Ishikawa (cell line): ENCODE data around the gene ATP8A2.

Experiments
- CEBPB ChIP-seq: IDR thresholded peaks from 2 replicates; pipeline ENCODE4 v1.6.1; 2012
- CREB1 ChIP-seq: IDR thresholded peaks from 2 replicates; pipeline ENCODE4 v1.6.1; 2012; ENCODE audit warnings: low read depth
- EGR1 ChIP-seq: IDR thresholded peaks from 2 replicates; pipeline ENCODE4 v1.6.1; 2012
- EP300 ChIP-seq: IDR thresholded peaks from 2 replicates; pipeline ENCODE4 v1.6.1; 2012; ENCODE audit warnings: borderline replicate concordance
- FOXM1 ChIP-seq: IDR thresholded peaks from 2 replicates; pipeline ENCODE4 v1.6.1; 2012; ENCODE audit warnings: low read depth, borderline replicate concordance
- RAD21 ChIP-seq: IDR thresholded peaks from 2 replicates; pipeline ENCODE4 v1.6.1; 2012; ENCODE audit warnings: low read depth
- TAF1 ChIP-seq: IDR thresholded peaks from 2 replicates; pipeline ENCODE4 v1.6.1; 2012; ENCODE audit warnings: low read depth, mild to moderate bottlenecking
- TCF12 ChIP-seq: IDR thresholded peaks from 2 replicates; pipeline ENCODE4 v1.6.1; 2012; ENCODE audit warnings: low read depth
- TEAD4 ChIP-seq: IDR thresholded peaks from 2 replicates; pipeline ENCODE4 v1.6.1; 2012
- YY1 ChIP-seq: IDR thresholded peaks from 2 replicates; pipeline ENCODE4 v1.6.1; 2012; ENCODE audit warnings: low read depth
- ZBTB7A ChIP-seq: IDR thresholded peaks from 2 replicates; pipeline ENCODE4 v1.6.1; 2012; ENCODE audit warnings: low read depth
- TF ChIP-seq, protein P1 (sequence below): IDR thresholded peaks from 2 replicates; pipeline ENCODE4 v1.6.1; 2012; ENCODE audit warnings: low read depth, mild to moderate bottlenecking
- TF ChIP-seq, protein P2 (sequence below): IDR thresholded peaks from 2 replicates; pipeline ENCODE4 v1.6.1; 2012
- TF ChIP-seq, protein P3 (sequence below): IDR thresholded peaks from 2 replicates; pipeline ENCODE4 v1.6.1; 2012

DNA sequence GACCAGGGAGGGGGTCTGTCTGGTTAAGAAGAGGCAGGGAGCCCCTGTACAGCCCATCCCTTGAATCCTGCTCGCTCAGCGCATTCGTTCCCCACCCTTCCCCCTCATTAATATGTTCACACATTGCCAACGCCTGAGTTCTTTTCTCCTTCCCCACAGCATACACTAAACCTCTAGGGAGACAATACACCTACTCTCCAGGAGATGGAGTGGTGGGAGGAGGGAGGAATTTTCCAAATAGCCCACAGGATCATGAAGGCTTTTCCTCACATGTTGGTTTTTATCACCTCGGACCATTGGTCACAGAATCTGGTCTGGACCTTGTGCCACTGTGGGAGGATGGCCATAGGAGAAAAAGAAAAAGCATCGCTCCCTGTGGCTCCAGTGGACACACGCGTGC lies 385.1 kb downstream of the ATP8A2 start:
- no peak for TF ChIP-seq ZBTB7A
- TF ChIP-seq TAF1: no peak
- no peak for TF ChIP-seq YY1
- TF ChIP-seq, protein P1, sequence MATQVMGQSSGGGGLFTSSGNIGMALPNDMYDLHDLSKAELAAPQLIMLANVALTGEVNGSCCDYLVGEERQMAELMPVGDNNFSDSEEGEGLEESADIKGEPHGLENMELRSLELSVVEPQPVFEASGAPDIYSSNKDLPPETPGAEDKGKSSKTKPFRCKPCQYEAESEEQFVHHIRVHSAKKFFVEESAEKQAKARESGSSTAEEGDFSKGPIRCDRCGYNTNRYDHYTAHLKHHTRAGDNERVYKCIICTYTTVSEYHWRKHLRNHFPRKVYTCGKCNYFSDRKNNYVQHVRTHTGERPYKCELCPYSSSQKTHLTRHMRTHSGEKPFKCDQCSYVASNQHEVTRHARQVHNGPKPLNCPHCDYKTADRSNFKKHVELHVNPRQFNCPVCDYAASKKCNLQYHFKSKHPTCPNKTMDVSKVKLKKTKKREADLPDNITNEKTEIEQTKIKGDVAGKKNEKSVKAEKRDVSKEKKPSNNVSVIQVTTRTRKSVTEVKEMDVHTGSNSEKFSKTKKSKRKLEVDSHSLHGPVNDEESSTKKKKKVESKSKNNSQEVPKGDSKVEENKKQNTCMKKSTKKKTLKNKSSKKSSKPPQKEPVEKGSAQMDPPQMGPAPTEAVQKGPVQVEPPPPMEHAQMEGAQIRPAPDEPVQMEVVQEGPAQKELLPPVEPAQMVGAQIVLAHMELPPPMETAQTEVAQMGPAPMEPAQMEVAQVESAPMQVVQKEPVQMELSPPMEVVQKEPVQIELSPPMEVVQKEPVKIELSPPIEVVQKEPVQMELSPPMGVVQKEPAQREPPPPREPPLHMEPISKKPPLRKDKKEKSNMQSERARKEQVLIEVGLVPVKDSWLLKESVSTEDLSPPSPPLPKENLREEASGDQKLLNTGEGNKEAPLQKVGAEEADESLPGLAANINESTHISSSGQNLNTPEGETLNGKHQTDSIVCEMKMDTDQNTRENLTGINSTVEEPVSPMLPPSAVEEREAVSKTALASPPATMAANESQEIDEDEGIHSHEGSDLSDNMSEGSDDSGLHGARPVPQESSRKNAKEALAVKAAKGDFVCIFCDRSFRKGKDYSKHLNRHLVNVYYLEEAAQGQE: no peak
- no peak for TF ChIP-seq EP300
- no peak for TF ChIP-seq RAD21
- TF ChIP-seq, protein P2, sequence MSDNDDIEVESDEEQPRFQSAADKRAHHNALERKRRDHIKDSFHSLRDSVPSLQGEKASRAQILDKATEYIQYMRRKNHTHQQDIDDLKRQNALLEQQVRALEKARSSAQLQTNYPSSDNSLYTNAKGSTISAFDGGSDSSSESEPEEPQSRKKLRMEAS: no peak
- no peak for TF ChIP-seq TEAD4
- TF ChIP-seq CREB1: no peak
- no peak for TF ChIP-seq EGR1
- no peak for TF ChIP-seq FOXM1
- TF ChIP-seq, protein P3, sequence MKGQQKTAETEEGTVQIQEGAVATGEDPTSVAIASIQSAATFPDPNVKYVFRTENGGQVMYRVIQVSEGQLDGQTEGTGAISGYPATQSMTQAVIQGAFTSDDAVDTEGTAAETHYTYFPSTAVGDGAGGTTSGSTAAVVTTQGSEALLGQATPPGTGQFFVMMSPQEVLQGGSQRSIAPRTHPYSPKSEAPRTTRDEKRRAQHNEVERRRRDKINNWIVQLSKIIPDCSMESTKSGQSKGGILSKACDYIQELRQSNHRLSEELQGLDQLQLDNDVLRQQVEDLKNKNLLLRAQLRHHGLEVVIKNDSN: no peak
- no peak for TF ChIP-seq CEBPB
- no peak for TF ChIP-seq TCF12
